ENCODE measurements around the gene KLK15.
"Not testable (repeated sequence)": the region's sequence is repeated elsewhere in the genome, so short reads cannot be mapped to it uniquely, and the experiment has no call there.

Gene KLK15

GRCh38 chr19:50821248-50821612 is 12.1 kb downstream of the KLK15 start:
- DNase-seq (ENCODE audit: low read depth in 2 of 2) = no peak

DNA sequence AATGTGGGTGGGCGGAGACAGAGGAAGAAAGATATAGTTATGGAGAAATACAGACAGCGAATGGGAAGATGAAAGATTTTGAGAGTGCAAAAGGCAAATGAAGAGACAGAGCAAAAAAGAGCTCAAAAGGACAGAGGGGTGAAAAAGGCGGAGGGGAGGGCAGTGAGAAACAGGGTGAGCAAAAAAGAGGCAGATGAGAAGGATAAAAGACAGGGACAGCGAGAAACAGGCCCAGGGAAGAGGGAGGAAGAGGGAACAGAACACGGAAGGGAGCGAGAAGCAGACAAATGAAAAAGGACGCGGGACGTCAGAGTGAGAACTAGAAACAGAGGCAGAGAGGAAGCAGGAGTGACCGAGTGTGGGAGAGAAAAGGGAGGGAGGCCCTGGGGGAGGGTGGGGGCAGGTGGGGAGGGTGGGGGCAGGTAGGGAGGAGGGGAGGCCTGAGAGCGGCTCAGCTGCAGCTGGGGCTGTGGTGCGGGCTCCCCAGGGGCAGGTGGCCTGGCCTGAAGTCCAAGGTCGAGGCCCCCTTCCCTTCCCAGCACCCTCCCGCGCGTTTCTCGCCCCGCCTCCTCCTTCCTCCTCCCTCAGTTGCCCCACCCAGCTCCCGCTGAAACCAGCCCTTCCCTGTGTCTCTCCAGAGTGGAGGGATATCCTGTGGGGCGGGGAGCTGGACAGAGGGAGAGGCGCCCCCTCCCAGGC is 12.7 kb downstream of the KLK15 start:
- DNase-seq (ENCODE audit: low read depth in 2 of 2) = no peak

DNA sequence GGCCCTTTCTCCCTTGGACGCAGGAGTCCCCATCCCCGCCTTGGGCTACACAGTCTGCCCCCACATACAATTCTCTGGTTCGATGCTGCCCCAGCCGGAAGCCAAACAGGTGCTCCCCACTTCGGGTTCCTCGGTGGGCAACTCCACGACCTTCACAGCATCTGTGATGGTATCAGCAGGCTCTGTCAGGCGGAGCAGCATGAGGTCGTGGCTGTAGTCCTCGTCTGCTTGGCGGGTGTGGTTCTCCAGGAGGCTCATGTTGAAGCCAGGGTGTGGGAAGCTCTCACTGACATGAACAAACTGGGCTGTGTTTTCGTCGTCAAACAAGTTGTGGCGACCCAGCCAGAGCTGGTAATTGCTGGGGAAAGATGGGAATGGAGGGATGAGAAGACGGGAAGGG is 13.3 kb downstream of the KLK15 start:
- DNase-seq (ENCODE audit: low read depth in 2 of 2) = no peak

GRCh38 chr19:50819636-50820035 is 13.7 kb downstream of the KLK15 start:
- DNase-seq (ENCODE audit: low read depth in 2 of 2) = no peak

DNA sequence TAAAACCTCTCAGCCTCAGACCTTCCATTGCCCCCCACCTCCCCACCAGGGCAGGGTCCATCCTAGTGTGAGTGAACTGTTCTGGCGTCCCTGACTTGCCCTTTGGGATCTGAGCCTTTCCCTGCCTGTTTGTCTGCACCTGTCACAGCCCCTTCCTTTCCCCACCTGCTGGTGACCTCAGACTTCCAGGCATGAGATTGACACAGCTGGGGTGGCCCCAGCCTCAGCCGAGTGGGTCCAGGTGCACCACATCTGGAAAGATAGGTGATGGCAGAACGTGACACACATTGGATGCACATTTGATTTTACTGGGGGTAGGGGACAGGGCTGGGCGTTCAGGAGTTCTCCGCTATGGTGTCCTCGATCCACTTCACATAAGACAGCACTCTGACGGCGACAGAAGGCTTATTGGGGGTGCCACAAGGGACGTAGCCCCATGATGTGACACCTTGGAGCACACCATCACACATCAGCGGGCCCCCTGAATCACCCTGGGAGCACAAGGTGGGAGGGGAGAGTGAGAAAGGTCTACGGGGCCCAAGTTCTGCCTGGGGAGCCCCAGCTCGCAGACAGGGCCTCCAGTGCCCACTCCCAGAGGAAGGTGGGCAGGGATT is 14.4 kb downstream of the KLK15 start:
- no peak for DNase-seq (ENCODE audit: low read depth in 2 of 2)

- peak in 1 of 2 donors; percentile 43 for DNase-seq (ENCODE audit: low read depth in 2 of 2)
These were observed 15.2 kb downstream of the KLK15 start for GRCh38 chr19:50817941-50818858.

GRCh38 chr19:50815439-50815838 is 17.9 kb downstream of the KLK15 start:
- no peak for DNase-seq (ENCODE audit: low read depth in 2 of 2)

DNA sequence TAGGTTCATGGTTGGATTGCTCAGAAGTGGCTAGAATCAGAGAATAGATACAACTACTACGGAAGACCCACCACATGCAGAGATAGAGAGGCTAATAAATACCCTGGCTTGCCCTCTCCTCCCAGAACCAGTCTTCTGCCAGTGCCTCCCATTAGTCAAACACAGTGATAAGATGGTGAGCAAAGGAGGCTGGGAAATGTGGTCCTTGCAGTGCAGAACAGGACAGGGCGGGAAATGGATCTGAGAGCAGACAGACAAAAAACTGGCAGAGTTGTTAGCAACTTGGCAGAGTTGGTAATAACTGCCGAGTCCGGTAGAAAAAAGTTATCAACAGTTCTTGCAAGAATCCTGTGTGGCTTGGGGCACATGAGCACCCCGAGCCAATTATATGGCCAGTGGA is 18.5 kb downstream of the KLK15 start:
- DNase-seq (ENCODE audit: low read depth in 2 of 2) = no peak

DNA sequence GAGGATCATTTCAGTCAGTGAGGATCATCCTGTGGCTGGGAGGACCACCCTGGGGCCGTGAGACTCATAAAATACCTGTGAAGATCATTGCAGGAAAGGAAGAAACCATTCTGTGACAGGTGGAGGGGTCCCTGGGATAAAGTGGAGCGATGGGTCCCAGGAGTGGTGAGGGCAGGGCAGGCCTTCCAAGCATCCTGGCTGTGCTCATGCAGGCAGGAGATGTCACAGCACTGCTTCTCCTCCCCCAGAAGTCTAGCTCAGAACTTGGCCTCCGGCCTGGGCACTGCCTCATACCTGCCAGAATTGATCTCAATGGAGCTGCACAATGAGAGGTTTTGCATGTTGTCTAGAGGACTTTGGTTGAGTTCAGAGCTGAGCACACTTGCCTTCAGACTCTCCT is 20.9 kb downstream of the KLK15 start:
- DNase-seq (ENCODE audit: low read depth in 2 of 2) = no peak

- DNase-seq (ENCODE audit: low read depth in 2 of 2) = not testable (repeated sequence)
These were observed 21.6 kb downstream of the KLK15 start for GRCh38 chr19:50811622-50812238.

- DNase-seq (ENCODE audit: low read depth in 2 of 2) = no peak
These were observed 24.5 kb downstream of the KLK15 start for GRCh38 chr19:50808856-50809255.

DNA sequence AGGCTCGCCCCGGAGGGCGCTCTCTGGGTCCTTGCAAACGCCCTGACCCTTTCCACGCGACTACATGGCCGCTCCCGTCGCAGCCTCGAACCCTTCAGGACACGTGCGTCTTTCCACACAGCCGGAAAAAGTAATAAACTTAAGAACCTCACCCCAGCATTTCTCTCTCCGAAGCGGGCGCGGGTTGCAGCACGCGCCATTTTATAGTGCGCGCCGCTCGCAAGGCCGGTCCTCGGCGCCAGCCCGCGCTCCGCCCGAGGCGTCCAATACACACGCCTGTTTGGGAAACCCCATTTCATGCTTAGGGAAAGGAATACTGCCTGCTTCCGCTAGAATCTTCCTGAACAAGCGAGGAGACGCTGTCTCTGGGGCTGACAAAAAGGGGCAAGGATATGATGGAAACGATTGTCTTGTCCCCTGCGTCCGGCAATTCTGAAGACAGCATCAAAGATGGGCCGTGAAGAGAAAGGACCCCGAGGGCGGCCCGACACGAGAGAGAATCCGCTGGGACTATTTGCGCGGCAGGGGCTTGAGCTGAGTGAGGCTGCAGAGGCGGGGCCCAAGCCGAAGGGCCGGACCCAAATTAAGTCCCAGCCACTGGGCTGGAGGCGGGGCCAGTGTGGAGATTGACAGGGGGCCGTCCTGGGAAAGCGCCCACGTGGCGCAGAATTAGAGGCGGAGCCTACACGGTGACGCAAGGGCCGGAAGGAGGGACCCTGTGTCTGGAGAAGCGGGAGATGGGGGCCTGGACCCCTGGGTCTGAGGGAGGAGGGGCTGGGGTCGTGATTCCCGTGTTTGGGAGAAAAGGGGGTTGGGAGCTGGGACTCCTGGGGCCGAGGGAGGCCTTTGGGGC is 28.7 kb downstream of the KLK15 start:
- peak; percentile 96 to 98 for DNase-seq (ENCODE audit: low read depth in 2 of 2)

DNA sequence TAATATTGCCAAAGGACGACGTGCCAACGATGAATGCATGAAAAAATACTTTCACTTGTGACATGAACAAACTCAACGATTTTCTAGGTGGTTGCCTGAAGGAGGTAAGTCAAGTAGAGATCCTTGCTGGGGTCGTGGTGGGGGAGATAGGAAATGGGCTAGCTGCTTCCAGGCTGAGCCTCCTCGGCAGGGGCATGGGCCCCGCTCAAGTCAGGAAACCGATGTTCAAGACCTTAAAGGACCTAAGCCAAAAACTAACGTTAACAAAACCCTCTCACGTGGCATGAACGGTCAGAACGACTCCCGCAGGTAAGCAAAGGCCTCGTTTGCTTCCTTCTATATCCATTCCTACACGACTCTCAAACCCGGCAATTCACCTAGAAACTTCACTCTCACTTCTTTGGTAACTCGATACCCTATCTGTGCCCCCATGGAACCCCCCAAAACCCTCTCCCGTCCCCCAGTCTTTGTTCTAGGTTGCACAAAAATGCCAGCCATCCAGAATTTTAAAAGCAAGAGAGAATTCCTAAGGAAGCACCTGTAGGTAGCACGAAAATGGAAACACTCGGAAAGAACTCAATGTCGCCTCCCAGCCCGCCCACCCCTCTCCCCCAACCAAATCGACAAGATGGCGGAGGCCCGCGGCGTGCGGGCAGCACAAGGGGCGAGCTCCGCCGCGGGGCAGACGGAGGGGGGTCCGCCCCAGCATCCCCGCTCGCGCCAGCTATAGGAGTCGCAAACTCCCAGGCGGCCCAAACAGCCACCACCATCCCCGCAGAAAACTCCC is 29.5 kb downstream of the KLK15 start:
- peak in 1 of 2 donors; percentile 30 for DNase-seq (ENCODE audit: low read depth in 2 of 2)

GRCh38 chr19:50801107-50801506 is 32.3 kb downstream of the KLK15 start:
- no peak for DNase-seq (ENCODE audit: low read depth in 2 of 2)

DNA sequence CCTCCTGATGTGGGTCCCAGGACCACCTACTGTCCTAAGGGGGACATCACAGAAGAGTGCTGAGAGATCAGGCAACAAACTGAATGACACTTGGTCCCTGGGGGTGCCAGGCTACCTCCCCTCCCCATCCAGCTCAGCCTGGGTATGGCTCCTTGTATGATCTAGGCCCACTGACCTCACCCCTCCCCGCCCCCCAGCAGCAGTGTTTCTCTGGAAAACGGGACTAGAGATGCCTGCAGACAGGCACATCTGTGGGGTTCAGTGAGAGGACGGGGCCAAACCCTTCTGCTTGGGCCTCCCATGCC is 33.9 kb downstream of the KLK15 start:
- DNase-seq (ENCODE audit: low read depth in 2 of 2) = no peak

- no peak for DNase-seq (ENCODE audit: low read depth in 2 of 2)
These were observed 34.5 kb downstream of the KLK15 start for GRCh38 chr19:50798659-50799546.

DNA sequence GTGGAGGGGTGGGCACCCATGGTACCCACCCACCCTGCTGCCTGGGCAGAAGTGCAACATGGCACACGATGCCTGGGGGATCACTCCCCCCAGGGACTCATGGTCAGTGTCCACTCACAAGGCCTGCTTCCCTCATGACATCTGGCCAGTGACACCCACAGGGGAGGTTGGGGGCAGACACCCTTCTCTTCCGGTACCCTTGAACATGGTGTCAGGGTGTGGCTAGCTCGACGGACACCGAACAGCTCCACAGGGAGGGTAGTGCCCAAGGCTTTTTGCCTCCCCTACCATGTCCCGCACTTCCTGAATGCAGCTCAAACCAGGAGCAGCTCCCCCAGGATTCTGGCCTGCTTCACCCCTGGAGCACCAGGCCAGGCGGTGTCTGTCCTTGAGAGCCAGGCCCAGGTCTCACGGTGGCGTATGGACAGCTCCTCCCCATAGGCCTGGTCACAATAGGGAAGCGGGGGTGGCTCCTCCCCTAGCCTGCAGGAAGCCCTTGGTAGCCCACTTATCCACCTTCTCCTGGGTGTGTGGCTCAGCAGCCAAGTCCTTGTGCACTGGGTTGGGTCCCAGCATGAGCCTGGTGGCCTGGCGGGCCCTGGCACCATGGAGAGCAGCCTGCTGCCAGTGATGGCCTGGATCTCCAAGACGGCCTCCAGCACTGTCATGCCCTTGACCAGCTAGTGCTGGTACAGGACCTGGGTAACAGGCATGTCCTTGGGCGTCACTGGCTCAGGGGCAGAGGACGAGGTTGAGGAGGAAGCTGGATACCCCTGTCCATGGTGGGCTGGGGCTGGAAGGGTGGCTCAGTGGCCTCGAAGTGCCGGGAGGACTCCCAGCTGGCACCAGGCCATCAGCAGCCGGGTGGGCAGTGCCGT is 35.4 kb downstream of the KLK15 start:
- no peak for DNase-seq (ENCODE audit: low read depth in 2 of 2)

DNA sequence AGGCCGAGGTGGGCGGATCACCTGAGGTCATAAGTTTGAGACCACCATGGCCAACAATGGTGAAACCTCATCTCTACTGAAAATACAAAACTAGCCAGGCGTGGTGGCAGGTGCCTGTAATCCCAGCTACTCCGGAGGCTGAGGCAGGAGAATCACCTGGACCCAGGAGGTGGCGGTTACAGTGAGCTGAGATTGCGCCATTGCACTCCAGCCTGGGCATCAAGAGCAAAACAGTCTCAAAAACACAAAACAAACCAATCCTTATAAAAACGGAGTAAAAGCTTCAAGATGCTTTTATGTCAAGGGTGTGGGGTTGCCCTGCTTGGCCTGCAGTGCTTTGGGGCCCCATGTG is 36.0 kb downstream of the KLK15 start:
- no peak for DNase-seq (ENCODE audit: low read depth in 2 of 2)
